ENCODE results near the gene OSBPL9.
A peak's percentile ranks its signal among the peaks of the same experiment; 100 is the strongest.

OSBPL9 gene

GRCh38 chr1:51729156-51729823 lies 112.4 kb downstream of the OSBPL9 start (continued):
- TF ChIP-seq, protein P1, sequence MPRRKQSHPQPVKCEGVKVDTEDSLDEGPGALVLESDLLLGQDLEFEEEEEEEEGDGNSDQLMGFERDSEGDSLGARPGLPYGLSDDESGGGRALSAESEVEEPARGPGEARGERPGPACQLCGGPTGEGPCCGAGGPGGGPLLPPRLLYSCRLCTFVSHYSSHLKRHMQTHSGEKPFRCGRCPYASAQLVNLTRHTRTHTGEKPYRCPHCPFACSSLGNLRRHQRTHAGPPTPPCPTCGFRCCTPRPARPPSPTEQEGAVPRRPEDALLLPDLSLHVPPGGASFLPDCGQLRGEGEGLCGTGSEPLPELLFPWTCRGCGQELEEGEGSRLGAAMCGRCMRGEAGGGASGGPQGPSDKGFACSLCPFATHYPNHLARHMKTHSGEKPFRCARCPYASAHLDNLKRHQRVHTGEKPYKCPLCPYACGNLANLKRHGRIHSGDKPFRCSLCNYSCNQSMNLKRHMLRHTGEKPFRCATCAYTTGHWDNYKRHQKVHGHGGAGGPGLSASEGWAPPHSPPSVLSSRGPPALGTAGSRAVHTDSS (tag by site-specific recombination; IDR thresholded peaks at IDR 0.05): no peak
- TF ChIP-seq ZNF23 (tag by site-specific recombination; IDR thresholded peaks at IDR 0.05; ENCODE audit: borderline replicate concordance): no peak
- no peak for TF ChIP-seq ZNF10 (tag by site-specific recombination; IDR thresholded peaks at IDR 0.05)
- no peak for TF ChIP-seq SCRT1 (tag by site-specific recombination; IDR thresholded peaks at IDR 0.05; ENCODE audit: borderline replicate concordance)
- TF ChIP-seq SP3 (tag by site-specific recombination; IDR thresholded peaks at IDR 0.05): peak; percentile 92
- peak; percentile 78 for TF ChIP-seq ZSCAN30 (tag by site-specific recombination; IDR thresholded peaks at IDR 0.05)
- no peak for TF ChIP-seq ZNF239 (tag by site-specific recombination; IDR thresholded peaks at IDR 0.05)
- TF ChIP-seq ZNF266 (tag by site-specific recombination; IDR thresholded peaks at IDR 0.05; ENCODE audit: low read depth): no peak
- TF ChIP-seq ZNF335 (tag by site-specific recombination; conservative IDR thresholded peaks at IDR 0.05): peak; percentile 83
- TF ChIP-seq, protein P2, sequence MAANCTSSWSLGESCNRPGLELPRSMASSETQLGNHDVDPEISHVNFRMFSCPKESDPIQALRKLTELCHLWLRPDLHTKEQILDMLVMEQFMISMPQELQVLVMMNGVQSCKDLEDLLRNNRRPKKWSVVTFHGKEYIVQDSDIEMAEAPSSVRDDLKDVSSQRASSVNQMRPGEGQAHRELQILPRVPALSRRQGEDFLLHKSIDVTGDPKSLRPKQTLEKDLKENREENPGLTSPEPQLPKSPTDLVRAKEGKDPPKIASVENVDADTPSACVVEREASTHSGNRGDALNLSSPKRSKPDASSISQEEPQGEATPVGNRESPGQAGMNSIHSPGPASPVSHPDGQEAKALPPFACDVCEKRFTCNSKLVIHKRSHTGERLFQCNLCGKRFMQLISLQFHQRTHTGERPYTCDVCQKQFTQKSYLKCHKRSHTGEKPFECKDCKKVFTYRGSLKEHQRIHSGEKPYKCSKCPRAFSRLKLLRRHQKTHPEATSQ (tag by site-specific recombination; IDR thresholded peaks at IDR 0.05): no peak
- peak; percentile 50 for TF ChIP-seq PRDM1 (tag by site-specific recombination; IDR thresholded peaks at IDR 0.05)
- TF ChIP-seq ZNF629 (tag by site-specific recombination; IDR thresholded peaks at IDR 0.05): peak; percentile 44; the same call in 1 of the 2 replicates
- no peak for TF ChIP-seq ZNF701 (tag by site-specific recombination; IDR thresholded peaks at IDR 0.05)
- TF ChIP-seq ZNF776 (tag by site-specific recombination; IDR thresholded peaks at IDR 0.05; ENCODE audit: borderline replicate concordance): no peak
- no peak for TF ChIP-seq ZNF366 (tag by site-specific recombination; conservative IDR thresholded peaks at IDR 0.05)
- TF ChIP-seq ZNF777 (tag by site-specific recombination; IDR thresholded peaks at IDR 0.05; ENCODE audit: borderline replicate concordance): no peak
- TF ChIP-seq SP2 (tag by site-specific recombination; IDR thresholded peaks at IDR 0.05): peak; percentile 94
- peak; percentile 82 for TF ChIP-seq EGR2 (tag by site-specific recombination; IDR thresholded peaks at IDR 0.05; ENCODE audit: low read depth)
- TF ChIP-seq ZNF510 (tag by site-specific recombination; IDR thresholded peaks at IDR 0.05; ENCODE audit: insufficient replicate concordance): no peak
- no peak for TF ChIP-seq ZFP41 (tag by site-specific recombination; IDR thresholded peaks at IDR 0.05; ENCODE audit: borderline replicate concordance)
- peak; percentile 55; the same call in 1 of the 2 replicates for TF ChIP-seq KLF1 (tag by site-specific recombination; IDR thresholded peaks at IDR 0.05)
- TF ChIP-seq, protein P3, sequence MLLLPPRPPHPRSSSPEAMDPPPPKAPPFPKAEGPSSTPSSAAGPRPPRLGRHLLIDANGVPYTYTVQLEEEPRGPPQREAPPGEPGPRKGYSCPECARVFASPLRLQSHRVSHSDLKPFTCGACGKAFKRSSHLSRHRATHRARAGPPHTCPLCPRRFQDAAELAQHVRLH (tag by site-specific recombination; IDR thresholded peaks at IDR 0.05): no peak
- TF ChIP-seq, protein P4, sequence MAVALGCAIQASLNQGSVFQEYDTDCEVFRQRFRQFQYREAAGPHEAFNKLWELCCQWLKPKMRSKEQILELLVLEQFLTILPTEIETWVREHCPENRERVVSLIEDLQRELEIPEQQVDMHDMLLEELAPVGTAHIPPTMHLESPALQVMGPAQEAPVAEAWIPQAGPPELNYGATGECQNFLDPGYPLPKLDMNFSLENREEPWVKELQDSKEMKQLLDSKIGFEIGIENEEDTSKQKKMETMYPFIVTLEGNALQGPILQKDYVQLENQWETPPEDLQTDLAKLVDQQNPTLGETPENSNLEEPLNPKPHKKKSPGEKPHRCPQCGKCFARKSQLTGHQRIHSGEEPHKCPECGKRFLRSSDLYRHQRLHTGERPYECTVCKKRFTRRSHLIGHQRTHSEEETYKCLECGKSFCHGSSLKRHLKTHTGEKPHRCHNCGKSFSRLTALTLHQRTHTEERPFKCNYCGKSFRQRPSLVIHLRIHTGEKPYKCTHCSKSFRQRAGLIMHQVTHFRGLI (tag by site-specific recombination; IDR thresholded peaks at IDR 0.05): no peak
- no peak for TF ChIP-seq ZNF311 (tag by site-specific recombination; IDR thresholded peaks at IDR 0.05; ENCODE audit: borderline replicate concordance)
- no peak; the same call in 1 of the 2 replicates for TF ChIP-seq GLI4 (tag by site-specific recombination; IDR thresholded peaks at IDR 0.05)
- TF ChIP-seq KLF16 (tag by site-specific recombination; IDR thresholded peaks at IDR 0.05): peak; percentile 67; the same call in 1 of the 2 replicates
- TF ChIP-seq ZNF398 (tag by site-specific recombination; IDR thresholded peaks at IDR 0.05): peak; percentile 90
- no peak for TF ChIP-seq ZNF221 (tag by site-specific recombination; IDR thresholded peaks at IDR 0.05; ENCODE audit: borderline replicate concordance)
- no peak for TF ChIP-seq ZNF626 (tag by site-specific recombination; IDR thresholded peaks at IDR 0.05)
- TF ChIP-seq HOXA7 (CRISPR knock-in tag; IDR thresholded peaks at IDR 0.05; ENCODE audit: borderline replicate concordance): no peak
- TF ChIP-seq WT1 (tag by site-specific recombination; IDR thresholded peaks at IDR 0.05): no peak; the same call in 1 of the 2 replicates
- no peak for TF ChIP-seq ZNF121 (tag by site-specific recombination; IDR thresholded peaks at IDR 0.05)
- TF ChIP-seq PRDM6 (tag by site-specific recombination; IDR thresholded peaks at IDR 0.05): no peak

Data from HEK293 (cell line).